ENCODE measurements around the gene PPP1R3A. TPM values are rescaled to one million over a fixed set of nuclear protein-coding genes. Genes with fewer than 3 reads are reported as not detected.
"Not testable (repeated sequence)": the region's sequence is repeated elsewhere in the genome, so short reads cannot be mapped to it uniquely, and the experiment has no call there.

The PPP1R3A gene
- total and polyA plus RNA-seq, 10 of the 15 experiments (the other 5 are each of a cell fraction or from before 2014, with no cell fraction given) = not detected

DNA sequence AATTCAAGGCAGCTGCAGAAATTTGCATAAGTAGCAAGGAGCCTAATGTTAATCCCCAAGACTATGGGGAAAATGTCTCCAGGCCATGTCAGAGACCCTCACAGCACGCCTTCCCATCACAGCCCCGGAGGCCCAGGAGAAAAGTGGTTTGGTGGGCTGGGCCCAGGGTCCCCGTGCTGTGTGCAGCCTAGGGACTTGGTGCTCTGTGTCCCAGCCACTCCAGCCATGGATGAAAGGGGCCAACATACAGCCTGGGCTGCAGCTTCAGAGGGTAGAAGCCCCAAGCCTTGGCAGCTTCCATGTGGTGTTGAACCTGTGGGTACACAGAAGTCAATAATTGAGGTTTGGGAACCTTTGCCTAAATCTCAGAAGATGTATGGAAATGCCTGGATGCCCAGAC is 10.6 kb upstream of the PPP1R3A start:
- H2AFZ ChIP-seq (ENCODE audit: control insufficient read depth, low read depth, low read length); RAD21 ChIA-PET (ENCODE audit: unreplicated experiment); in situ Hi-C loops (cut with MboI); H3K9ac ChIP-seq (ENCODE audit: control insufficient read depth, insufficient read depth, low read length); H3K4me3 ChIP-seq; POLR2A ChIA-PET; DNase-seq (ENCODE audit: low read depth, low spot score); CTCF ChIA-PET; H4K20me1 ChIP-seq (ENCODE audit: control insufficient read depth, insufficient read depth); H3K79me2 ChIP-seq (ENCODE audit: control insufficient read depth, insufficient read depth, low read length); H3K9me3 ChIP-seq (replicated peaks; ENCODE audit: control insufficient read depth, insufficient read depth, low read length); ATAC-seq; BruUV-seq (replicated peaks); intact Hi-C loops (cut with micrococcal nuclease; ENCODE audit: unreplicated experiment); H3K4me1 ChIP-seq (ENCODE audit: control insufficient read depth, insufficient read depth, low read length); H3K27ac ChIP-seq (ENCODE audit: control insufficient read depth, insufficient read depth); FAIRE-seq; H3K36me3 ChIP-seq (ENCODE audit: control insufficient read depth in 2 of 2, insufficient read depth in 2 of 2, low read length in 1 of 2); SMC1A ChIA-PET (ENCODE audit: uncharacterized antibody, unreplicated experiment); H3K4me2 ChIP-seq (ENCODE audit: control insufficient read depth, insufficient read depth); H3K27me3 ChIP-seq (replicated peaks in 1 of 2; ENCODE audit: control insufficient read depth in 2 of 2, insufficient read depth in 2 of 2, low read length in 1 of 2): not testable (repeated sequence)
- WGBS (ENCODE audit: insufficient coverage, insufficient replicate concordance, low lambda C conversion rate, missing lambda C conversion rate) = 3% methylated on average over 3 of the region's 3 CpGs

GRCh38 chr7:113928112-113928511 is 9.3 kb upstream of the PPP1R3A start:
- DNase-seq (ENCODE audit: low read depth, low spot score) (no peak), ATAC-seq (no peak), FAIRE-seq (no peak)
- CTCF ChIA-PET = interaction anchor here (0.7 kb wide), 1 partner anchor 730 kb away, joined by 3 read pairs; no protein-coding TSS in a partner anchor
- SMC1A ChIA-PET (ENCODE audit: uncharacterized antibody, unreplicated experiment) = no interaction called here
- Histone ChIP-seq H3K4me1 (ENCODE audit: control insufficient read depth, insufficient read depth, low read length) (no peaks in the 10 kb centered on the region), H2AFZ (ENCODE audit: control insufficient read depth, low read depth, low read length) (no peak overlapping the region), H3K36me3 (ENCODE audit: control insufficient read depth in 2 of 2, insufficient read depth in 2 of 2, low read length in 1 of 2) (no peaks in the 10 kb centered on the region), H3K79me2 (ENCODE audit: control insufficient read depth, insufficient read depth, low read length) (no peaks in the 10 kb centered on the region), H3K4me3 (no peak overlapping the region), H3K9me3 (replicated peaks; ENCODE audit: control insufficient read depth, insufficient read depth, low read length) (no peaks in the 10 kb centered on the region; the same call in 2 of the 3 replicates), H3K27me3 (replicated peaks in 1 of 2; ENCODE audit: control insufficient read depth in 2 of 2, insufficient read depth in 2 of 2, low read length in 1 of 2) (no peaks in the 10 kb centered on the region), H4K20me1 (ENCODE audit: control insufficient read depth, insufficient read depth) (no peaks in the 10 kb centered on the region), H3K27ac (ENCODE audit: control insufficient read depth, insufficient read depth) (no peak overlapping the region), H3K9ac (ENCODE audit: control insufficient read depth, insufficient read depth, low read length) (no peak overlapping the region), H3K4me2 (ENCODE audit: control insufficient read depth, insufficient read depth) (no peak overlapping the region)
- intact Hi-C loops (cut with micrococcal nuclease; ENCODE audit: unreplicated experiment) = no loop called here
- RAD21 ChIA-PET (ENCODE audit: unreplicated experiment) = no interaction called here
- POLR2A ChIA-PET = no interaction called here
- WGBS (ENCODE audit: insufficient coverage, insufficient replicate concordance, low lambda C conversion rate, missing lambda C conversion rate) = 54% methylated on average over 1 of the region's 1 CpG
- BruUV-seq (replicated peaks) = no TSS peak
- in situ Hi-C loops (cut with MboI) = no loop called here
- TF ChIP-seq SIN3A (IDR thresholded peaks at IDR 0.05; ENCODE audit: low read depth, low read length) = no peak
- TF ChIP-seq, protein P1, sequence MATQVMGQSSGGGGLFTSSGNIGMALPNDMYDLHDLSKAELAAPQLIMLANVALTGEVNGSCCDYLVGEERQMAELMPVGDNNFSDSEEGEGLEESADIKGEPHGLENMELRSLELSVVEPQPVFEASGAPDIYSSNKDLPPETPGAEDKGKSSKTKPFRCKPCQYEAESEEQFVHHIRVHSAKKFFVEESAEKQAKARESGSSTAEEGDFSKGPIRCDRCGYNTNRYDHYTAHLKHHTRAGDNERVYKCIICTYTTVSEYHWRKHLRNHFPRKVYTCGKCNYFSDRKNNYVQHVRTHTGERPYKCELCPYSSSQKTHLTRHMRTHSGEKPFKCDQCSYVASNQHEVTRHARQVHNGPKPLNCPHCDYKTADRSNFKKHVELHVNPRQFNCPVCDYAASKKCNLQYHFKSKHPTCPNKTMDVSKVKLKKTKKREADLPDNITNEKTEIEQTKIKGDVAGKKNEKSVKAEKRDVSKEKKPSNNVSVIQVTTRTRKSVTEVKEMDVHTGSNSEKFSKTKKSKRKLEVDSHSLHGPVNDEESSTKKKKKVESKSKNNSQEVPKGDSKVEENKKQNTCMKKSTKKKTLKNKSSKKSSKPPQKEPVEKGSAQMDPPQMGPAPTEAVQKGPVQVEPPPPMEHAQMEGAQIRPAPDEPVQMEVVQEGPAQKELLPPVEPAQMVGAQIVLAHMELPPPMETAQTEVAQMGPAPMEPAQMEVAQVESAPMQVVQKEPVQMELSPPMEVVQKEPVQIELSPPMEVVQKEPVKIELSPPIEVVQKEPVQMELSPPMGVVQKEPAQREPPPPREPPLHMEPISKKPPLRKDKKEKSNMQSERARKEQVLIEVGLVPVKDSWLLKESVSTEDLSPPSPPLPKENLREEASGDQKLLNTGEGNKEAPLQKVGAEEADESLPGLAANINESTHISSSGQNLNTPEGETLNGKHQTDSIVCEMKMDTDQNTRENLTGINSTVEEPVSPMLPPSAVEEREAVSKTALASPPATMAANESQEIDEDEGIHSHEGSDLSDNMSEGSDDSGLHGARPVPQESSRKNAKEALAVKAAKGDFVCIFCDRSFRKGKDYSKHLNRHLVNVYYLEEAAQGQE (IDR thresholded peaks at IDR 0.05; ENCODE audit: low read depth, low read length) = no peak
- TF ChIP-seq ZNF24 (IDR thresholded peaks at IDR 0.05) = no peak
- no peak for TF ChIP-seq KLF5 (IDR thresholded peaks at IDR 0.05; ENCODE audit: partially characterized antibody)
- TF ChIP-seq DPF2 (IDR thresholded peaks at IDR 0.05) = no peak
- no peak for TF ChIP-seq GATAD2B (conservative IDR thresholded peaks at IDR 0.05; ENCODE audit: low read depth)
- no peak for TF ChIP-seq TBL1XR1 (IDR thresholded peaks at IDR 0.05; ENCODE audit: low read depth, low read length)
- no peak for TF ChIP-seq YBX1 (IDR thresholded peaks at IDR 0.05)
- TF ChIP-seq NFXL1 (IDR thresholded peaks at IDR 0.05; ENCODE audit: borderline replicate concordance) = no peak
- TF ChIP-seq ZNF207 (IDR thresholded peaks at IDR 0.05; ENCODE audit: borderline replicate concordance) = no peak
- no peak for TF ChIP-seq MEF2A (IDR thresholded peaks at IDR 0.05; ENCODE audit: insufficient read depth, low read depth, low read length)
- no peak for TF ChIP-seq IRF4 (IDR thresholded peaks at IDR 0.05; ENCODE audit: low read depth, low read length)
- TF ChIP-seq ZNF384 (IDR thresholded peaks at IDR 0.05; ENCODE audit: borderline replicate concordance, low read depth, low read length) = no peak
- no peak for TF ChIP-seq PKNOX1 (IDR thresholded peaks at IDR 0.05)
- TF ChIP-seq RCOR1 (conservative IDR thresholded peaks at IDR 0.05; ENCODE audit: low read depth, low read length) = no peak
- TF ChIP-seq EZH2 (IDR thresholded peaks at IDR 0.05; ENCODE audit: borderline replicate concordance, control insufficient read depth, low read depth, low read length) = no peak
